Urinary bladder (tissue), 4 donors: ENCODE results near the gene PLXNA1. TPM values are rescaled to one million over a fixed set of nuclear protein-coding genes. Genes with fewer than 3 reads are reported as not detected.

Experiments
- DNase-seq: peaks from one replicate; pipeline ENCODE4 v3.0.0-alpha.2; 2015; ENCODE audit errors: extremely low spot score
- H3K27ac ChIP-seq: one replicate; pipeline ENCODE4 v1.5.1; 2013; ENCODE audit warnings: low read depth, mild to moderate bottlenecking, moderate library complexity
- H3K36me3 ChIP-seq: one replicate; pipeline ENCODE4 v1.6.1; 2013; ENCODE audit warnings: mild to moderate bottlenecking, moderate library complexity; ENCODE audit not compliant: insufficient read depth
- H3K4me1 ChIP-seq: one replicate; pipeline ENCODE4 v1.6.1; 2013; ENCODE audit warnings: mild to moderate bottlenecking, moderate library complexity; ENCODE audit not compliant: insufficient read depth
- H3K4me3 ChIP-seq: one replicate; pipeline ENCODE4 v1.5.1; 2013; ENCODE audit warnings: low read depth, low read length
- WGBS: extraction: QIAGEN DNeasy Blood & Tissue Kit; methylation state at CpG from one replicate; pipeline ENCODE4 v1.1.7; 2013; 5-methylcytosine and 5-hydroxymethylcytosine counted together
- polyA plus RNA-seq: library from polyadenylated mRNA; stranded (reverse); fragments of 200-250 nt; gene quantifications from one replicate; pipeline ENCODE4 v1.2.3, GENCODE V29; 2013
- total RNA-seq: library from RNA; depleted of rRNA; stranded (reverse); fragments of >200 nt; gene quantifications from one replicate; pipeline ENCODE4 v1.2.3, GENCODE V29; 2014
- donor health status: healthy with polysubstance abuse.
- donor health status: healthy.

The PLXNA1 gene
- total and polyA plus RNA-seq, 2 donors, result 15.9 to 25.8 TPM

DNA sequence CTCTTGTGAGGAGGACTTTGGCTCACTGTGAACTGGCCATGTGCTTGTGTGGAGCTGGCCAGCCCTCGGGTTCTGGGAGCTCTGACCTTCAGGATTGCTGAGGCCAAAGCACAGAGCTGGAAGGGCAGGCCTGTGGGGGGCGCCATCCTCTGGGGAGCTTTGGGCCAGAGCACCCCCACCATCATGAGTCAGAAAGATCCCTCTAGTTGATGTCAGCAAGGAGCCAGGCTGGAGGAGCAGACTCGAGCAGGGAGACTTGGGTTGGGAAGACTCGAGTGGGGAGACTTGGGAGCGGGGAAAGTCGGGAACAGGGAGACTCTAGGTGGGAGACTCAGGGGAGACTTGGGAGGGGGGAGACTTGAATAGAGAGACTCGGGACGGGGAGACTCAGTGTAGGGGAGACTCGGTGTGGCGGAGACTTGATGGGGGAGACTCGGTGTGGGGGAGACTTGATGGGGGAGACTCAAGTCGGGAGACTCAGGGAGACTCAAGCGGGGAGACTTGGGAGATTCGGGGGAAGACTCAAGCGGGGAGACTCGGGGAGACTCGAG lies 37.7 kb upstream of the PLXNA1 start:
- no peaks in the 10 kb centered on the region for H3K4me1 ChIP-seq
- no peak for DNase-seq
- H3K4me3 ChIP-seq, result no peak overlapping the region

DNA sequence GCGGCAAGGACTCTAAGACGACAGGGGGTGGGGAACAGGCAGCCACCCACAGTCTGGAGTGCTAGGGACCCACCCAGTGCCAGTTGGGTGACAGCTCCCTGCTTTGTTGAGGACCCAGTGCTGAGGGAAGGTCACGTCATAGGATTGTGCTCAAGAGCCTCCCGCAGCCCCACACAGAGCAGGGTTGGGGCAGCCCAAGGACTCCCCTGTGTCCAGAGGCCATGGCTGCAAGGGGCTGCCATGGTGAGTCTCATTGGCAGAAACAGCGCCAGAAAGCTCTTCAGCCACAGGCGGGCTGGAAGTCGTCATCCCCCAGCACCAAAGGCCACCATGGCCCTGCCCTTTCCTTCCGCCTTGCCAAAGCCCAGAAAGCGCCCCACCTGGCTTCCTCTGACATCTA lies 37.0 kb upstream of the PLXNA1 start:
- no peak for DNase-seq
- no peaks in the 10 kb centered on the region for H3K36me3 ChIP-seq
- 92% methylated on average over 9 of the region's 9 CpGs for WGBS
- no peak overlapping the region for H3K4me3 ChIP-seq
- H3K4me1 ChIP-seq, result no peaks in the 10 kb centered on the region
- no peak overlapping the region for H3K27ac ChIP-seq

More for the DNA sequence above, 37.7 kb upstream of the PLXNA1 start:
- H3K27ac ChIP-seq, result no peak overlapping the region
- WGBS, result 91% methylated on average over 17 of the region's 17 CpGs
- no peaks in the 10 kb centered on the region for H3K36me3 ChIP-seq

DNA sequence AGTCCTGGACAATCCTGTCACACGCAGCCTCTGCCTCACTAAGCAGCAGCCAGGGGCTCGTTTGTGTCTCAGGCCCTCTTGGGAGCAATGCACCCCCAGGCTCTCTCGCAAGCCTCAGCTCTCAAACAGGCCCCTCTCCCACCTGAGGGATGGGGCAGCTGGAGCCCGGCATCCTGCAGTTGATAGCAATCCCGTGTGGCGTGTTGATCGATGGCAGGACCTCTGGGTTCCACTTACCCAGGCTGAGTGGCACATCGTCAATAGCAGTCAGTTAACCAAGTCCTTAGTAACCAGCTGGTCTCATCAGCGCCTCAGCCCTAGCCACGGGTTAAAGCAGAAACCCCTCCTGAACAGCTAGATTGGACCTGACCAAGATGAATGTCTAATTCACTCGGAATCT lies 36.5 kb upstream of the PLXNA1 start:
- Histone ChIP-seq H3K36me3 (no peaks in the 10 kb centered on the region), H3K27ac (no peak overlapping the region), H3K4me3 (no peak overlapping the region), H3K4me1 (no peaks in the 10 kb centered on the region)
- DNase-seq, result no peak
- 89% methylated on average over 11 of the region's 11 CpGs for WGBS

DNA sequence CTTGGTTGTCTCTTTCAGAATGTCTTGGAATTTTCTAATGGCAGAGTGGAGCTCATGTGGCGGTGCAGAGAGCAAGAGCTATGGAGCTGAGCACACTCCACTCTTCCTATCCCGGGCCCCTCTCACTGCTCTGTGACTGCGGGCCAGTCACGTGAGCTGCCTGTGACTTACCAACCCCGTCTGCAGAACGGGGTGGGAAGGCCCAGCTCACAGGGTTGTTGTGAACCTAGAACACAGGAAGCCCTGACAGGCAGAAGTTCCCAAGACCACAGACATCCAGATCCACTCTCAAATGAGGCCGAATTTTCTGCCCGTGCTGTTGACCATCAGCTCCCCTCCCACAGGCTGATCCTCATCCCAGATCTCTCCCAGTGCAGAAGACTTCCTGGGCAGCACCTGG lies 35.5 kb upstream of the PLXNA1 start:
- 72% methylated on average over 8 of the region's 8 CpGs for WGBS
- Histone ChIP-seq H3K4me1 (no peaks in the 10 kb centered on the region), H3K4me3 (no peak overlapping the region), H3K27ac (no peak overlapping the region), H3K36me3 (no peaks in the 10 kb centered on the region)
- no peak for DNase-seq

DNA sequence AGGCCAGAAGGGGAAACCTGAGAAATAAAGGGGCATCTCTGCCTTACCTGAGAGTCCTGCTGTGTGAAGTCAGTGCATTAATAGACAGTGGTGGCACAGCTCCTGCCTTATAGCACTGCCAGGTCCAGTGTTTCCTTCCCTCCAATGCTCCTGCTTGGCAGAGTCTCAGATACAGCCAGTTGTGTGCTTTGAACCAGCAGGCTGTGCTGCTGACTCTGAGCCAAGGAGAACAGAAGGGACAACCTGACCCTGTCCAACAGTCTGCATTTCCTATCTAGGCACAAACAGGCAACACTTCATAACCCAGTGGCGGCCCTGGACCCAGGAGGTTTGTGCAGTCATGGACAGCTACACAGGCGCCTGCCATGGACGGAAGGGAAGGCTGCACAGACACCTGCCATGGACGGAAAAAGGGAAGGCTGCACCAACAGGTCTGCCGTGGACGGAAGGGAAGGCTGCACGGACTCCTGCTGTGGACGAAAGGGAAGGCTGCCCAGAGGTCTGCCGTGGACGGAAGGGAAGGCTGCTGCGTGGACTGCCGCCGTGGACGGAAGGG lies 33.9 kb upstream of the PLXNA1 start:
- no peak for DNase-seq
- Histone ChIP-seq H3K27ac (no peak overlapping the region), H3K4me3 (no peak overlapping the region), H3K36me3 (no peaks in the 10 kb centered on the region), H3K4me1 (no peaks in the 10 kb centered on the region)
- WGBS, result 95% methylated on average over 14 of the region's 14 CpGs

DNA sequence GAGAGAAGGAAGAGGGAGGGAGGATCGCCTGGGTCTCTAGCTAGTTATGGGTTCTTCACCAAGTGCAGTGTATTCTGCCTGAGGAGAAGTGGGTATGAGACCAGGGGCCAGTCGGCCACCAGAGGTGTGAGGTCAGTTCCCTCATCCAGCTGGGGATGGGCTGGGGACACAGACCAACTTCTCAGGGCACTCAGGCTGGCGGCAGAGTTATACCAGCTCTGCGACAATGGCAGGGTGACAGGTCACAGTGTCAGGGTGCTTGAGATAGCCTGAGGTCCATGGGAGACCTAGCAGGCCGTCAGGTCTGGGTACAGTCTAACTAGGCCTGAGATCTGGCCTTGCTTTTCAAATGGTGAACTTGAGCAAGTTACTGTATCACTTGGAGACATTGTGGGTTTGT lies 31.4 kb upstream of the PLXNA1 start:
- H3K36me3 ChIP-seq, result no peaks in the 10 kb centered on the region
- H3K4me1 ChIP-seq, result no peaks in the 10 kb centered on the region
- no peak overlapping the region for H3K27ac ChIP-seq
- no peak overlapping the region for H3K4me3 ChIP-seq
- WGBS, result 95% methylated on average over 5 of the region's 5 CpGs
- DNase-seq, result no peak

DNA sequence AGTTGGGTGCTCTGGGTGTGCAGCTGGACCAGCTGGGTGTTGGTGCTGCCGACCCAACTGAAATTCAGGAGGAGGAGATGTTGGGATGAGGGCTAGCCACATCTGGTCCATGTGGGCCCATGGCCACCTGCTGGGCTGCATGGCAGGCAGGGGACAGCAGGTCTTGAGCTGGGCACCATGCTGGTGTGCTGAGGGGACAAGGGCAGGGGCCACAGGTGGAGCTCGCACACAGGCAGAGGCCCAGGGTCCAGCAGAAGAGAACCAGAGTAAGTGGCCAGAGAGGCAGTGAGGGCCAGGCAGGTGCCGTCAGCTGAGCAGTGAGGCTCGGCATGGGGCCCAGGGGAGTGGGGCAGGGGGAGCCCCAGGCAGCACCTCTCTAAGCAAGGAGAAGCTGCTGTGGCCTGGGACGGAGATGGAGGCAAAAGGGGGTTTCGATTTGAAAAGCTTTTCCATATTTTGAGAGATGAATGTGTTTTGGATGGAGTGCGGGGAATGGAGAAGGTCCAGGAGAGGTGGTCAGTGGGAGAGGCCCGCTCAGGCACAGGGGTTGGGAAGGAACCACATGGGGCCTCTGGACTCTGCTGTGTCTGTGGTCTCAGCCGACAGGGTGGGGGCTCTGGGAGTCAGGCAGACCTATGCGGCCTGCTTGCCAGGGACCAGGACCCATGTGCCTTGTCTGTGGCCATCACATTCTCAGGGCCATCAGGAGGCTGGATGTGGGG lies 30.5 kb upstream of the PLXNA1 start:
- WGBS, result 95% methylated on average over 10 of the region's 10 CpGs
- no peak for DNase-seq
- H3K4me1 ChIP-seq, result no peaks in the 10 kb centered on the region
- no peak overlapping the region for H3K4me3 ChIP-seq
- no peak overlapping the region for H3K27ac ChIP-seq
- H3K36me3 ChIP-seq, result no peaks in the 10 kb centered on the region

DNA sequence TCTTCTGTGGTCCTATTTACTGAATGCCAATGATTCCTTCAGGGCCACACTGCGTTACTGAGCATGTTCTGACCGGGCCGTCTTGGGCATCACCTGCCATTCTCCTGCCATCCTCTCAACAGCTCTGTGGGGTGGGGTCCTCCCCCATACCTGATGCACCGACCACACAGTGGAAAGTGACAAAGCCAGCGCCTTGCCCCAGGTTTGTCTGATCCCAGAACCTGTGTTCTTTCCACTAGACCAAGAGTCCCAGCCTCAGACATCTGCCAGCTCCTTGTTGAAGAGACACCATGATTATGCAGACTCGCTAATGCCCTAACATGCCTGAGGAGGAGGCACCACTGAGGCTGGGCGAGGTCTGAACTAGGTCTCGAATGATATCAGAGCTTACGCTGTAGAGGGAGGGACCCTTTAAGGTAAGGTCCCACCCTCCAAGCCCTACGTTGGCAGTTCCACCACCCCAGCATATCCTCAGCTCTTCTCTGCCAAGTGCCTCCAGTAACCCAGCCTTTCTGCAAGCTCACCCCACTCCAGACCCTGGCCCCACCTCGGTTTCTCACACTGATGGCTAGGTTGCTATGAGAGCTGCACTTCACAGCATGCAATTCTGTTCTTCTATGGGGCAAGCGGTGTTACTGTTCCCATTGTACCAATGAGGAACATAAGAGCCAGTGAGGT lies 29.8 kb upstream of the PLXNA1 start:
- no peak for DNase-seq
- H3K36me3 ChIP-seq, result no peaks in the 10 kb centered on the region
- H3K27ac ChIP-seq, result no peak overlapping the region
- 96% methylated on average over 12 of the region's 12 CpGs for WGBS
- no peaks in the 10 kb centered on the region for H3K4me1 ChIP-seq
- no peak overlapping the region for H3K4me3 ChIP-seq

DNA sequence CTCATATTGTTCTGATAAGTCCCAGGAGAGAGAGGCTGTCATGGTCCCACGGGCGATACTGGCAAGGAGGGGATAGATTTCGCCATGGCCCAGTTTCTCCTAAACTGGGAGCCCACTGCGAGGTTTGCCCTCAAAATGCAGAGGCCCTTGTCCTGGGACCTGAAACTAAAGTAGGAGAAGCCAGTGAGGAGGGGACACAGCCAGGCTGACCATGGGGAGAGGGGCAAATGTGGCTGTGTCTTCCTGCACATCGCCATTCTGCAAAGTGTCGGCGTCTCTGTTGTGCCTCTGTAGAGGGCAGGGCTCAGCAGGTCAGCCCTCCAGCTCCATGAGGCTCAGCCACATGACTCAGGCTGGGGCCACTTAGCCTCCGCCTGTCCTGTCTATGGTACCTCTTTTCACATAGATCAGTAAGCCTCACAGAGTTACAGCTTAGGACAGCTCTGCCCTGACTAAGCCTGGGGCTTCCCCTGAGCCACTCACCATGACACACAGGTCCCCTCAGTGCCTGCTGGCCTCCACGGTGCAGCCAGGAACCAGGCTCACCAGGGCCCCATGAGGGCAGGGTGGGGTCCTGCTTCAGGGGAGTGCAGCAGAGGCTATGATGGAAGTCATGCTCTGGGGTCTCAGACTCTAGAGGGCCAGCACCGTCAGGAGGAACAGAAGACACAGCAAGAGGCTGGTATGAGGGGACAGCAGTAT lies 28.6 kb upstream of the PLXNA1 start:
- no peak overlapping the region for H3K4me3 ChIP-seq
- H3K36me3 ChIP-seq, result no peaks in the 10 kb centered on the region
- 87% methylated on average over 10 of the region's 10 CpGs for WGBS
- no peaks in the 10 kb centered on the region for H3K4me1 ChIP-seq
- H3K27ac ChIP-seq, result no peak overlapping the region
- no peak for DNase-seq

DNA sequence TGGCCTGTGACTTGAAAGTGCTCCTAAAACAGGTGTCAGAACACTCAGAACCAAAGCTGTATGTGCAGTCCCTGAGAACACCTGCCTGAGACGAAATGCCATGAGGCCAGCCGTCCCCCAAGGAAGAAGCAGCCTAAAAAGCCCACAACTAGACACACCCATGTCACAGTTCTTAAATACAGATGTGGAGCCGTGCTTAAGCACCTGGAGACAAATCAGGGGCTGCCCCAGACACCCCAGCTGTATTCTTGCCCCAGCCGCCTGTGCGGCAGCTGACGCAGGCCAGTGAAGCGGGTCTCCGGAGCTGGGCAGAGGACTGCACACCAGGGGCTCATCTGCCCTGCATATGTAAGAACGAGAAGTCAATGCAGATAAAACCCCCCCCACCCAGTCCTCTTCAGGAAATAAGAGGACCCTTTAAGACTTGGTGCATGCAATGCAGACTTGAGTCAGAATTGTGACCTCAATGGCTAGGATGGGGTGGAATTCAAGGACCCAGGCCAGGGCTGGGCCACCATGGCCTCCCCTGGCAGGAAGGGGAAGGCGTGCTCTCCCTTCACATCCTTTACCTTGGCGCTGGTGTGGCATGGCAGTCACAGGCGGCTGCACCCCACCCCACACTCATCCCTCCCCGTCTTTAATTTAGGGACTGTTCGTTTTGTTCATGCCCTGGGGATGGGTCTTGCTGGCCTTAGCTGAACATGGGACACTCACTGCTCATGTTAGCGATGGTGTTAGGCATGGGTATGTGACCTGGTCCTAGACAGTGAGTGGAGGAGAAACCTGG lies 27.7 kb upstream of the PLXNA1 start:
- H3K4me3 ChIP-seq, result no peak overlapping the region
- H3K4me1 ChIP-seq, result no peaks in the 10 kb centered on the region
- no peak for DNase-seq
- 95% methylated on average over 15 of the region's 15 CpGs for WGBS
- no peaks in the 10 kb centered on the region for H3K36me3 ChIP-seq
- H3K27ac ChIP-seq, result no peak overlapping the region

DNA sequence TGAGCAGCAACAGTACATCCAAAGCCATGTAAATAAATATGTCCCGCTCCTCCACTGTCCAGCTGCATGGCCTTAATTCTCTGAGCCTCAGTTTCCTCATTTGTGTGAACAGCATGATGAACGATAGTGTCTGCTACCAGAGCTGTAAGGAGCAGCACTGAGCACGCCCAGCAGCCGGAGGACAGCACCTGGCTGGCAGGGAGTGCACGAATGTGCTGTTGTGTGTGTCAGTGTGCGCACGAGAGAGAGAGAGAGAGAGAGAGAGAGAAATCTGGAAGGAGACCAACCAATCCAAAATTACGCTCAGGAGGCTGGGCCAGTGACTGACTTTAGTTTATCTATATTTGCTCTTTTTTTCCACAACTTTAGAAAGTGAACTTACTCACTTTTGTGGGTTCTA lies 26.6 kb upstream of the PLXNA1 start:
- DNase-seq, result no peak
- Histone ChIP-seq H3K4me3 (no peak overlapping the region), H3K27ac (no peak overlapping the region), H3K36me3 (no peaks in the 10 kb centered on the region), H3K4me1 (no peaks in the 10 kb centered on the region)
- WGBS, result 73% methylated on average over 8 of the region's 8 CpGs

DNA sequence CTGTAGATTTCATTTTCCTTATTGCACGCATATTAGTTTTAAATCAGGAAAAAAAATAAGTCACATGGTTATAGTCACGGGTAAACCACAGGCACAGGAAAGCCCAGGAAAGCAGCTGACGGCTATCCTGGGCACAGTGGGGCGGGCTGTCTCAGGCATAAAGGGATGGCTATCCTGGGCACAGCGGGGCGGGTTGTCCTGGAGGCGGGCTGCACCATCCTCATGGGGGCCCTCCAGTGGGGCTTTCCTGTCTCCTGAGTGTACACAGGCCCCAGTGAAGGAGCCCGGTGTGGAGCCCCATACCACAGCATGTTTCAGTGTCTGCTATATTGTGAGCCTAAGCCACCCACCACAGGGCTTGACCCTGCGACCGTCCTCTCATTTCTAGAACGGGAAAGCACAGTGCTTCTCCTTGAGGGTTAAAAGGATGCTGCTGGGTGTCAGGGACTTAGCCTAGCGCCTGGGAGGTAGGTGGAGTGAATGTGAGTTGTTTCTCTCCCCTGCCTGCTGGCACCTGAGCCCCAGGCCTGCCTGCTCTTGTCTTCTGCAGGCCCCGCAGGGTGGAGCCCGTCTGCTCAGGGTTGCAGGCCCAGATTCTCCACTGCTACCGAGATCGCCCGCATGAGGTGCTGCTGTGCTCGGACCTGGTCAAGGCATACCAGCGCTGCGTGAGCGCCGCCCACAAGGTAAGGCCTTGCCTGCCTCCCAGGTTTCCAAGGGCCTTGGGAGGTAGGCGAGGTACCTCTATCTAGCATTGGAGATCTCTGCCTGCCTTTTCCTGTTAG lies 25.9 kb upstream of the PLXNA1 start:
- no peak overlapping the region for H3K4me3 ChIP-seq
- DNase-seq, result no peak
- WGBS, result 86% methylated on average over 23 of the region's 23 CpGs
- H3K36me3 ChIP-seq, result no peaks in the 10 kb centered on the region
- H3K4me1 ChIP-seq, result no peaks in the 10 kb centered on the region
- H3K27ac ChIP-seq, result no peak overlapping the region
